ENCODE measurements around the gene TBC1D9. TPM values are rescaled to one million over a fixed set of nuclear protein-coding genes. Genes with fewer than 3 reads are reported as not detected.

TBC1D9 gene
- total RNA-seq, 1 donor, result 28.7 TPM

GRCh38 chr4:140652601-140653000, 103.6 kb downstream of the TBC1D9 start:
- DNase-seq (ENCODE audit: low read depth), result no peak
- TF ChIP-seq CTCF (IDR thresholded peaks at IDR 0.05; ENCODE audit: insufficient read depth, low read length), result no peak
- no peak overlapping the region for H3K4me3 ChIP-seq (ENCODE audit: low read depth, low read length)

DNA sequence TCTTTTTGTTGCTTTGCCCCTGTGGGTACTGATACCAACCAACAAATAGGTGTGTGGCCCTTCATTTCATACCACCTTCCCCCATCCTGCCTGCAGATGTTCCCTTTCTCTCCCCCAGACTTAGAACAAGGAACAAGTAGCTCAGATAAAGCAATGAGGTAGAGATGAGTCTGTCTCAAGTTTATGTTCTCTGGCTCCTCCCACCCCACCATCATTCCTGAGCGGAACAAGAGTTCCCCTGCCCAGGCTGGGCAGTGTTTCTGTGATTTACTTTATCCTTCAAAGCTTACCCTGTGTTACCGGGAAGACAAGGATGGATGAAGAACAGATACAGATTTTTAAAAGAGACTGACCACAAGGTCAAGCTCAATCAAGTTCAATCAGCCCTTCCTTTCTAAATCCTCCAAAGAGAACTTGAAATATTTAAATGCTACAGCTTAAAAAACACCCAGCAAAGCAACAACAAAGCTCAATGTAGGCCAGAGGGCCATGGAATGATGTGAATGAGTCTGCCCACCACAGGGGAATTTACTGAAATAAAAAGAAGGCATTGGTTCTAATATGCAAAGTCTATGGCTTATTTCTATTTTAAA, 107.4 kb downstream of the TBC1D9 start:
- no peak overlapping the region for H3K4me3 ChIP-seq (ENCODE audit: low read depth, low read length)
- TF ChIP-seq CTCF (IDR thresholded peaks at IDR 0.05; ENCODE audit: insufficient read depth, low read length), result no peak
- no peak for DNase-seq (ENCODE audit: low read depth)

DNA sequence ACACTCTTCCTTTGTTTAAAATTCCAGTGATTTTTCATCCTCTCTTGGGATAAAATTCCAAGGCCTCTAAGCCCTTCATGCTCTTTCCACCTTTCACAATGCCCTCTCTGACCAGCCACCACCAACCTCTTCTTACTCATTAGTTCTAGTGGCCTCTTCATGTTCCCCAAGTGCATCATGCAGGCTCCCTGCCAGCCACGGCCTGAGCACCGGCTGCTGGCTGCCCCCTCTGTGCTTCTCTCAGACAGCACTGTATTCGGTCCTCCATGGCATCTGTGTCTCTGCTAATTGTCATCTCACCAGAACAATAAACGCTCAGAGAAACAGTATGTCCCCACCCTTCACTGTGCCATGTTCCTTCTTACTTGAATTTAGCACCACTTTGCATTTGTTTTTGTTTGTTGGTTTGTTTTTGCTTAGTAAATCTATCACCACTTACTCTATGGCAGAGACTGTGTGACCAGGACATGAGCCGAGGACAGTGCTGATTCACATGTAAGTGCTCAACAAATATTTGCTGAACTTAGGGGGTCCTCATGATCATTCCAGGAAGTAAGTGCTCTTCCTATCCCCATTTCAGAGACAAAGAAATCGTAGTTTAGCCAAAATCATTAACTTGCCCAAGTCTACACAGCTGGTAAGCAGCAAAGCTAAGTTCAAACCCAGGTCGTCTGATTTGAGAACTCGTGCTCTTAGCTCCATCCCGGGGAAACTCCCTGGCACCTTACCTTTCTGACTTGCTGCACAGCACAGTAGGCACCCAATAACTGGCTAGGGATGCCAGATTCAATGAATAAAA, 110.4 kb downstream of the TBC1D9 start:
- no peak for DNase-seq (ENCODE audit: low read depth)
- no peak overlapping the region for H3K4me3 ChIP-seq (ENCODE audit: low read depth, low read length)
- no peak for TF ChIP-seq CTCF (IDR thresholded peaks at IDR 0.05; ENCODE audit: insufficient read depth, low read length)

- H3K4me3 ChIP-seq (ENCODE audit: low read depth, low read length), result no peak overlapping the region
- TF ChIP-seq CTCF (IDR thresholded peaks at IDR 0.05; ENCODE audit: insufficient read depth, low read length), result no peak
- no peak for DNase-seq (ENCODE audit: low read depth)
These were observed 111.0 kb downstream of the TBC1D9 start for GRCh38 chr4:140645196-140645595.

- no peak for DNase-seq (ENCODE audit: low read depth)
- no peak overlapping the region for H3K4me3 ChIP-seq (ENCODE audit: low read depth, low read length)
- TF ChIP-seq CTCF (IDR thresholded peaks at IDR 0.05; ENCODE audit: insufficient read depth, low read length), result no peak
These were observed 111.6 kb downstream of the TBC1D9 start for GRCh38 chr4:140644470-140645185.

DNA sequence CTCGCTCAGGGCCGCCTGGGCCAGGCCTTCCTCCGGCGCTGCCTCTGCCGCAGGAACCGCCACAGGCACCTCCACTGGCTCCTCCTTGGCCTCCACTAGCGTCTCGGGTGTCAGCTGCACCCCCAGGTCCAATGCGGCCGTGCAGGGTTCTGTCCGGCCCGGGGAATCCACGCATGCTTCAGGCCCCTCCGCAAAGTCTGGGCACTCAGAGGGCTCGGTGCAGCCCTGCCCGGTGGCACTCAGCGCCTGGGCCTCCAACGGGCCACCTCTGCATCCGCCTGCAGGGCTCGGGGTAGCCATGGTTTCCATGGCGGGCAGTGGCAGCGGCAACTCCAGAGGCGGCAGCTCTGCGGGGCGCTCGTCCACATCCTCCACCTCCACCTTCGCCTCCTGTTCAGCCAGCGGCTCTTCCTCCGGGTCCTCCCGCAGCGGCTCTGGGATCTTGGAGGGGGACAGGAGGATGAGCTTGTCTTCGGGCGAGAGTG, 112.6 kb downstream of the TBC1D9 start:
- no peak for DNase-seq (ENCODE audit: low read depth)
- H3K4me3 ChIP-seq (ENCODE audit: low read depth, low read length), result no peak overlapping the region
- no peak for TF ChIP-seq CTCF (IDR thresholded peaks at IDR 0.05; ENCODE audit: insufficient read depth, low read length)

Measured in fibroblast of the aortic adventitia (primary cell).